ENCODE measurements around the gene MYH11. TPM values are rescaled to one million over a fixed set of nuclear protein-coding genes. Genes with fewer than 3 reads are reported as not detected.

MYH11 gene
- polyA plus RNA-seq, 1 donor (not counting 4 experiments of a cell fraction or from before 2014, with no cell fraction given): not detected

- H3K27ac ChIP-seq (ENCODE audit: control insufficient read depth, insufficient read depth, low read length): no peak overlapping the region
- no peak overlapping the region for H2AFZ ChIP-seq (ENCODE audit: control insufficient read depth, low read length)
- H4K20me1 ChIP-seq (ENCODE audit: control insufficient read depth, extremely low read depth, insufficient read depth, low read length): no peaks in the 10 kb centered on the region
- dilution Hi-C loops (cut with MboI; ENCODE audit: extremely low pct_ligation_motif_present, low sequenced_read_pairs): no loop called here
- H3K4me2 ChIP-seq (ENCODE audit: control insufficient read depth, extremely low read depth, insufficient read depth, low read depth, low read length): no peak overlapping the region
- DNase-seq (ENCODE audit: low read depth, low spot score) (no peak), FAIRE-seq (no peak)
- H3K9ac ChIP-seq (ENCODE audit: control insufficient read depth, extremely low read depth, insufficient read depth, low read length): no peak overlapping the region
- H3K9me1 ChIP-seq (ENCODE audit: control insufficient read depth, extremely low read depth, insufficient read depth, low read length): no peaks in the 10 kb centered on the region
- H3K4me3 ChIP-seq (ENCODE audit: control insufficient read depth in 2 of 3, extremely low read depth in 1 of 3, insufficient read depth in 2 of 3, low read depth in 1 of 3, low read length in 3 of 3): no peak overlapping the region
- H3K79me2 ChIP-seq (ENCODE audit: control insufficient read depth, insufficient read depth, low read length): no peaks in the 10 kb centered on the region
- no peaks in the 10 kb centered on the region for H3K9me3 ChIP-seq (ENCODE audit: control insufficient read depth, low read depth, low read length)
- peaks cover 15 to 20% of the 10 kb centered on the region in 2 experiments for H3K36me3 ChIP-seq (ENCODE audit: control insufficient read depth in 2 of 2, extremely low read depth in 1 of 2, insufficient read depth in 2 of 2, low read length in 2 of 2)
- no peaks in the 10 kb centered on the region for H3K27me3 ChIP-seq (ENCODE audit: control insufficient read depth, extremely low read depth, insufficient read depth, low read length)
- no peaks in the 10 kb centered on the region for H3K4me1 ChIP-seq (ENCODE audit: control insufficient read depth, extremely low read depth, insufficient read depth, low read length)
- TF ChIP-seq CTCF (optimal IDR thresholded peaks at IDR 0.05 in 1 of 3, IDR thresholded peaks at IDR 0.05 in 1 of 3, conservative IDR thresholded peaks at IDR 0.05 in 1 of 3; ENCODE audit: extremely low read depth in 1 of 3, insufficient read depth in 2 of 3, low read length in 3 of 3) (no peak), EZH2 (IDR thresholded peaks at IDR 0.05; ENCODE audit: low read length) (no peak)
Measured at GRCh38 chr16:15708997-15709396, 147.8 kb downstream of the MYH11 start.

- H3K9me3 ChIP-seq (ENCODE audit: control insufficient read depth, low read depth, low read length): no peaks in the 10 kb centered on the region
- no peaks in the 10 kb centered on the region for H3K27me3 ChIP-seq (ENCODE audit: control insufficient read depth, extremely low read depth, insufficient read depth, low read length)
- dilution Hi-C loops (cut with MboI; ENCODE audit: extremely low pct_ligation_motif_present, low sequenced_read_pairs): no loop called here
- H3K36me3 ChIP-seq (ENCODE audit: control insufficient read depth in 2 of 2, extremely low read depth in 1 of 2, insufficient read depth in 2 of 2, low read length in 2 of 2): peaks cover 14 to 21% of the 10 kb centered on the region in 2 experiments
- no peaks in the 10 kb centered on the region for H4K20me1 ChIP-seq (ENCODE audit: control insufficient read depth, extremely low read depth, insufficient read depth, low read length)
- no peaks in the 10 kb centered on the region for H3K79me2 ChIP-seq (ENCODE audit: control insufficient read depth, insufficient read depth, low read length)
- H3K9ac ChIP-seq (ENCODE audit: control insufficient read depth, extremely low read depth, insufficient read depth, low read length): no peak overlapping the region
- no peak for TF ChIP-seq CTCF (optimal IDR thresholded peaks at IDR 0.05 in 1 of 3, IDR thresholded peaks at IDR 0.05 in 1 of 3, conservative IDR thresholded peaks at IDR 0.05 in 1 of 3; ENCODE audit: extremely low read depth in 1 of 3, insufficient read depth in 2 of 3, low read length in 3 of 3)
- TF ChIP-seq EZH2 (IDR thresholded peaks at IDR 0.05; ENCODE audit: low read length): no peak
- no peak for FAIRE-seq
- H3K4me1 ChIP-seq (ENCODE audit: control insufficient read depth, extremely low read depth, insufficient read depth, low read length): no peaks in the 10 kb centered on the region
- H3K27ac ChIP-seq (ENCODE audit: control insufficient read depth, insufficient read depth, low read length): no peak overlapping the region
- DNase-seq (ENCODE audit: low read depth, low spot score): no peak
- no peak overlapping the region for H2AFZ ChIP-seq (ENCODE audit: control insufficient read depth, low read length)
- no peak overlapping the region for H3K4me2 ChIP-seq (ENCODE audit: control insufficient read depth, extremely low read depth, insufficient read depth, low read depth, low read length)
- H3K9me1 ChIP-seq (ENCODE audit: control insufficient read depth, extremely low read depth, insufficient read depth, low read length): no peaks in the 10 kb centered on the region
- no peak overlapping the region for H3K4me3 ChIP-seq (ENCODE audit: control insufficient read depth in 2 of 3, extremely low read depth in 1 of 3, insufficient read depth in 2 of 3, low read depth in 1 of 3, low read length in 3 of 3)
Measured at GRCh38 chr16:15708096-15708495, 148.7 kb downstream of the MYH11 start.
